HG02571 (cell line): ENCODE results near the gene MS4A3.
"Not testable (repeated sequence)": the region's sequence is repeated elsewhere in the genome, so short reads cannot be mapped to it uniquely, and the experiment has no call there.

ENCODE experiments used
- ATAC-seq: cut with Tn5 transposase; IDR thresholded peaks from one replicate; pipeline ENCODE4 v1.9.1; 2021; ENCODE audit warnings: mild to moderate bottlenecking, moderate library complexity; ENCODE audit not compliant: unreplicated experiment

MS4A3 gene, protein sequence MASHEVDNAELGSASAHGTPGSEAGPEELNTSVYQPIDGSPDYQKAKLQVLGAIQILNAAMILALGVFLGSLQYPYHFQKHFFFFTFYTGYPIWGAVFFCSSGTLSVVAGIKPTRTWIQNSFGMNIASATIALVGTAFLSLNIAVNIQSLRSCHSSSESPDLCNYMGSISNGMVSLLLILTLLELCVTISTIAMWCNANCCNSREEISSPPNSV

DNA sequence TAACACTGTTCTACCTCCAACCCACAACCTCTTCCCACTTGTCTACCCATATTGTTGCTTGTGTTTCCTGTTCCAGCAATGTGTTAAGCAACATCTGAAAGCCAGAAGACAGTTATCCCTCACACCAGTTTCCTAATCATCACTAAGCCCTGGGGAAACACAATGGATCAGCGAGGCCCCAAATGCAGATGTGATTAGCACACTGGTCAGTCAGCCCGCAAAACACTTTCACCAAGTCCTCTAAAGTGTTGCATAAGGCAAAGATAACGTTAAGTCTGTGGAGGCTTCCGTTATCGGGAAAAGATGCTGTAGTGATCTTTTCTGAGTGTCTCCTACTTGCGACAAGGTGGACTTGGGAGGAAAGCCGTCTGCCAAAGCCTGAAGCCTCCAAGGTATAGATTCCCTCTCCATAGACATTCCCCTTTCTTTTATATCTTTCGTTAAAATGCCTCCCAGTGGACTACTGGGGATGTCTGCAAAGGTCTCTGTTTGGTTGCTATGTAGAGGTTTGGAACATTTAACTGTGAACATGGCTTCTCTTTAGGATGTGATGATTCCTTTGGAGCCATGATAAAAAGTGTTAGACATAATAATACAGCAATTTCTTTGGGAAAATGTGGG, at the start of gene MS4A3:
Gene MS4A3, plus strand, starts transcription at position 317 of the 621 bp plus-strand sequence. CDS start 4,496 bp downstream, outside the sequence.
- no peak for ATAC-seq

- ATAC-seq: no peak
Observed at GRCh38 chr11:60016881-60017280, 39.6 kb upstream of the MS4A3 start, which contains the start of gene OOSP4B. Gene OOSP4B, plus strand, starts transcription at chr11:60017181.

DNA sequence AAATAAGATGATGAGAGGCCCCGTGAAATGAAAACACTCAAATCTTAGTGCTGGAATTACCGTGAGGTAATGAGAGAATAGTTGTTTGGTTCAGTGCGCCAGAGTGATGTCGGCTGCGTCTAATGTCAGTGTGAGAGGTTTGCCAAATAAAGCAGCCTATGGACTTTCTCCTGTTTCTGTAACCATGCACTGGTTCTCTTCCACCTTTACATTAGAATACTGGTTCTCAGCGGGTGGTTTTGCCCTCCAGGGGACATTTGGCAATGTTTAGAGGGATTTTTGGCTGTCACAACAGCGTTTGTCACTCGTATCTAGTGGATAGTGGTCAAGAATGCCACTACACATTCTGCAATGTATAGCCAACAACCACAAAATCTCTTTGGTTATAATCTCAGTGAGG, 38.4 kb upstream of the MS4A3 start:
- ATAC-seq: no peak

GRCh38 chr11:60020376-60020775, 36.1 kb upstream of the MS4A3 start:
- ATAC-seq: not testable (repeated sequence)

- no peak for ATAC-seq
Observed at GRCh38 chr11:60029015-60029632, 27.3 kb upstream of the MS4A3 start.

GRCh38 chr11:60040109-60040508, 16.4 kb upstream of the MS4A3 start, which contains the start of gene OOSP2:
Gene OOSP2, plus strand, starts transcription at chr11:60040409. Its CDS starts 51 bp downstream, at chr11:60040460.
- no peak for ATAC-seq

DNA sequence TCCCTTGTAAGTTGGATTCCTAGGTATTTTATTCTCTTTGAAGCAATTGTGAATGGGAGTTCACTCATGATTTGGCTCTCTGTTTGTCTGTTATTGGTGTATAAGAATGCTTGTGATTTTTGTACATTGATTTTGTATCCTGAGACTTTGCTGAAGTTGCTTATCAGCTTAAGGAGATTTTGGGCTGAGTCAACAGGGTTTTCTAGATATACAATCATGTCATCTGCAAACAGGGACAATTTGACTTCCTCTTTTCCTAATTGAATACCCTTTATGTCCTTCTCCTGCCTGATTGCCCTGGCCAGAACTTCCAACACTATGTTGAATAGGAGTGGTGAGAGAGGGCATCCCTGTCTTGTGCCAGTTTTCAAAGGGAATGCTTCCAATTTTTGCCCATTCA, 6.0 kb upstream of the MS4A3 start:
- not testable (repeated sequence) for ATAC-seq

GRCh38 chr11:60050839-60051238, 5.6 kb upstream of the MS4A3 start:
- not testable (repeated sequence) for ATAC-seq

GRCh38 chr11:60059052-60059451, 2.6 kb downstream of the MS4A3 start:
- no peak for ATAC-seq

- no peak for ATAC-seq
Observed at GRCh38 chr11:60059521-60060240, 3.2 kb downstream of the MS4A3 start.

DNA sequence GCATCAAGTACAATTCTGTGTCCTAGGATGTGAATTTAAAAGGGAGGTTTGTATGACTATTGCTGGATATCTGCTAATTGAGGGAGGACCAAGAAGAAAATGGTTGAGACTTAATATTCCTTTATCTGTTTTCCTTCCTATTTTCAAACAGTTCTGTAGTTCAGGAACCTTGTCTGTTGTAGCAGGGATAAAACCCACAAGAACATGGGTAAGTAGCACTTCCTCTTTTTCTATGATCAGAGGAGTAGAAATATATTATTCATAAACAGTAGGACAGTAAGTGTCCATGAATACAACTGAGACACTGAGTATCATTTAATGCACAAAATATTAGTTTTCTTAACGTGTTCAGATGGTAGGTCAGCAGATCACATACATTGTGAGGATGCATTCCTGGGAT, 7.6 kb downstream of the MS4A3 start:
- ATAC-seq: no peak

GRCh38 chr11:60065801-60066200, 9.3 kb downstream of the MS4A3 start:
- ATAC-seq: no peak

- no peak for ATAC-seq
Observed at GRCh38 chr11:60069450-60069849, 13.0 kb downstream of the MS4A3 start.

GRCh38 chr11:60071644-60072043, 15.2 kb downstream of the MS4A3 start:
- ATAC-seq: not testable (repeated sequence)

DNA sequence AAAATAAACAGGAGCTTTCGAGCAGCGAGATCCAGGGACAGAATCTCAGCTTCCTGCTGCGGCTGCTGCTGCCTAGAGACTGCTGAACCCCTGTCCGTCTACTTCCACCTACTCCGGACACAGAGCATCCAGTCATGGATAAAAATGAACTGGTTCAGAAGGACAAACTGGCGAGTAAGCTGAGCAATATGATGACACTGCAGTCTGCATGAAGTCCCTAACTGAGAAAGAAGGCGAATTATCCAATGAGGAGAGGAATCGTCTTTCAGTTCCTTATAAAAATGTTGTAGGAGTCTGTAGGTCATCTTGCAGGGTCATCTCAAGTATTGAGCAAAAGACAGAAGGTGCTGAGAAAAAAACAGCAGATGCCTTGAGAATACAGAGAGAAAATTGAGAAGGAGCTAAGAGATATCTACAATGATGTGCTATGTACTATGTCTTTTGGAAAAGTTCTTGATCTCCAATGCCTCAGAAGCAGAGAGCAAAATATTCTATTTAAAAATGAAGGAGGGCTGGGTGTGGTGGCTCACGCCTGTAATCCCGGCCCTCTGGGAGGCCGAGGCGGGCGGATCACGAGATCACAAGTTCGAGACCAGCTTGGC, 20.9 kb downstream of the MS4A3 start:
- no peak for ATAC-seq

DNA sequence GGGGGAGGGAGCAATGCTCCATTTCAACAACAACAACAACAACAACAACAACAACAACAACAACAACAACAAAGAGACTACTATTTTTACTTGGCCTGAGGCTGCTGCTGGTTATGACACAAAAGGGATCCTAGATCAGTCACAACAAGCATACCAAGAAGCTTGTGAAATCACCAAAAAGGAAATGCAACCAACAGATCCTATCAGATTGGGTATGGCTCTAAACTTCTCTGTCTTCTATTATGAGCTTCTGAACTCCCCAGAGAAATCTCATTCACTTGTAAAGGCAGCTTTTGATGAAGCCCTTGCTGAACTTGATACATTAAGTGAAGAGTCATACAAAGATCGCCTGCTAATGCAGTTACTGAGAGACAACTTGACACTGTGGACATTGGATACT, 21.5 kb downstream of the MS4A3 start:
- ATAC-seq: no peak

DNA sequence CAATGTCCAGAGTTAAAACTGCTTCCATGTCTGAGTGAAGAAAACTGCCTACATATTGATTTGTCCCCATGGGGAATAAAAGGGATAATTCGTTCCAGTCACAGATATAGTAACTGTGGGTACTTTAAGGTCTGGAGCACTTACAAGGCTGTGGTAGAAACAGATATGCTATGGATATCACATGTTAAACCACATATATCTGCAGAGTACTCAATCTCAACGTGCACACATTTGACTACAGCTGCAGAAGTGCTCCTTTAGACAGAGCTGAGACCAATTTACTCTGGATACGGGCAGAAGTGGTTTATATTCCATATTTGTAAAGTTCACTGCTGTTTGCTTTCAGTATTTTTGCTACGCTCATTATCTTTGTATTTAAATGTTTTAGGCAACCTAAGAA, 22.3 kb downstream of the MS4A3 start:
- no peak for ATAC-seq

DNA sequence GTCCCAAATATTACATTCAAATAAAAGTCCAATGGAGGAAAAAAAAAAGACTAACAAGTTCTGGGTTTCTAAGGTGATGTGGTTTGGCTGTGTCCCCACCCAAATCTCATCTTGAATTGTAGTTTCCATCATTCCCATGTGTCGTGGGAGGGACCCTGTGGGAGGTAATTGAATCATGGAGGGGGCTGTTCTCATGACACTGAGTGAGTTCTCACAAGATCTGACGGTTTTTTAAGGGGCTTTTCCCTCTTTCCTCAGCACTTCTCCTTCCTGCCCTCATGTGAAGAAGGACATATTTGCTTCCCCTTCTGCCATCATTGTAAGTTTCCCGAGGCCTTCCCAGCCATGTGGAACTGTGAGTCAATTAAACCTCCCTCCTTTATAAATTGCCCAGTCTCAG, 24.1 kb downstream of the MS4A3 start:
- ATAC-seq: no peak

DNA sequence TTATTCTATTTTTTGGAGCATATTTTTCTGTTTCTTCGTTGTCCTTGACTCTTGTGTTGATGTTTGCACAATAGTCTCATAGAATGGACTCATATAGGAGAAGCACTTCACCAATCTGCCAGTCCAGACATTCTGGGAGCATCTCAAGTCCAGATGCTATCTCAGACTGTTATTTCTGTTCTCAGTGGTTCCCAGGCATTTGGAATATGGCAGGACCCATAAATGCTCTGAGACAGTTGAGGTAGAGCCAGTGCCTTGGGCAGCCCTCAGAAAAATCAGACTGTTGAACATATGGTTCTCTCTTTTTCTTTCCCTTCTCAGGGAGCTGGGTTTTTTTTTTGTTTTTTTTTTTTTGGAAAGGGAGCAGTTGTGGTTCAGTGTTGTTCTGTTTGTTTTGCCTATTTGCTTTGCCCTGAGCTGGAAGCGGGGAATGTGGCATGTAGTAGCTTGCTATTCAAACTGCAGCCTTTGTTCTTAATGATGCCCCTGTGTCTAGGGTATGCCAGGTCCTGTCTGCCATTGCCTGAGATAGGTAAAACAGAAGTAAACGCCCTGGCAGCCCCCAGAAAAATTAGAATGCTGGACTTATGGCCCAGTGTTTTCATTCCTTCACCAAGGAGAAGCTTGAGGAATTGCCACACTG, 28.3 kb downstream of the MS4A3 start:
- no peak for ATAC-seq

- ATAC-seq: no peak
Observed at GRCh38 chr11:60085909-60086308, 29.4 kb downstream of the MS4A3 start.

GRCh38 chr11:60087239-60087638, 30.8 kb downstream of the MS4A3 start:
- no peak for ATAC-seq
